ENCODE measurements around the gene RBBP9.
"Not testable (repeated sequence)": the region's sequence is repeated elsewhere in the genome, so short reads cannot be mapped to it uniquely, and the experiment has no call there.

Gene RBBP9

DNA sequence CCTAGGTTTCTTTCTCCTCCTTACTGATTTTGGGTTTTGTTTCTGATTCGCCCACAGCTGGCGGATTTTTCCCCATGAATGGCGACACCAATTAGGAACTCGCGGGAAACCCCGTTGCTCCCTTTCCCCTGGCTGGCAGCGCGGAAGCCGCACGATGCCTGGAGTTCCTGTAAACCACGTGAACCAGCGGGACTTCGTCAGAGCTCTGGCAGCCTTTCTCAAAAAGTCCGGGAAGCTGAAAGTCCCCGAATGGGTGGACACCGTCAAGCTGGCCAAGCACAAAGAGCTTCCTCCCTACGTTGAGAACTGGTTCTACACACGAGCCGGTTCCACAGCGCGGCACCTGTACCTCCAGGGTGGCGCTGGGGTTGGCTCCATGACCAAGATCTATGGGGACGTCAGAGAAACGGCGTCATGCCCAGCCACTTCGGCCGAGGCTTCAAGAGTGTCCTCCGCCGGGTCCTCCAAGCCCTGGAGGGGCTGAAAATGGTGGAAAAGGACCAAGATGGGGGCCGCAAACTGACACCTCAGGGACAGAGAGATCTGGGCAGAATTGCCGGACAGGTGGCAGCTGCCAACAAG lies 7.5 kb upstream of the RBBP9 start:
- no peaks in the 10 kb centered on the region for H3K27me3 ChIP-seq (ENCODE audit: control insufficient read depth, insufficient read depth, low read length)
- no peaks in the 10 kb centered on the region; the same call in none of the 2 replicates for H3K4me1 ChIP-seq (ENCODE audit: control insufficient read depth, insufficient read depth, low read length)
- H3K27ac ChIP-seq (ENCODE audit: low read depth, low read length), result no peak overlapping the region
- no peak overlapping the region for H3K9ac ChIP-seq (ENCODE audit: low read depth, low read length)
- no peak overlapping the region for H3K4me3 ChIP-seq (ENCODE audit: low read depth, low read length)
- no peaks in the 10 kb centered on the region for H3K36me3 ChIP-seq (ENCODE audit: control insufficient read depth, insufficient read depth, low read length)
- no peaks in the 10 kb centered on the region for H3K9me3 ChIP-seq (ENCODE audit: control insufficient read depth, insufficient read depth, low read length)

- H3K4me3 ChIP-seq (ENCODE audit: low read depth, low read length); H3K27me3 ChIP-seq (ENCODE audit: control insufficient read depth, insufficient read depth, low read length); H3K4me1 ChIP-seq (ENCODE audit: control insufficient read depth, insufficient read depth, low read length); H3K9me3 ChIP-seq (ENCODE audit: control insufficient read depth, insufficient read depth, low read length); H3K36me3 ChIP-seq (ENCODE audit: control insufficient read depth, insufficient read depth, low read length); H3K27ac ChIP-seq (ENCODE audit: low read depth, low read length); H3K9ac ChIP-seq (ENCODE audit: low read depth, low read length): not testable (repeated sequence)
These were observed 4.6 kb upstream of the RBBP9 start for GRCh38 chr20:18501672-18502071.

DNA sequence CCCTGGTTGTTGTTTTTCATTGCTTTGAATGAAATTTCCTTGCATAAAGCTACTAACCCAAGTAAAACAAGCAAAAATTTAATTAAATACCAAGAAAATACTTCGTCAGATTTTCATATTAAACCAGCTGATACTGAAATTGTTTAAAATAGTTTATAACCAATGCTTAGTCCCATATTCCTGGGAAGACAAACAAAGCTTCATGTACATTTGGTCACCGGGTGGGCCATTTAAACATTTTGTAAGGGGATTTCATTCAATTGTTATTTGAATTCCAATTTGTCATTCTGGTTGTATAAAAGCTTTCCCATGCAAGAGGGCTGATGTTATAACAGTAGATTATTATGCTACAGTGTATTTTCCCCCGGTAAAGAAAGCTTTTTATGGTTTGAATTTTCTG lies 578 bp upstream of the RBBP9 start:
- no peak overlapping the region for H3K9ac ChIP-seq (ENCODE audit: low read depth, low read length)
- H3K27me3 ChIP-seq (ENCODE audit: control insufficient read depth, insufficient read depth, low read length), result no peaks in the 10 kb centered on the region
- peaks cover 12% of the 10 kb centered on the region for H3K36me3 ChIP-seq (ENCODE audit: control insufficient read depth, insufficient read depth, low read length)
- H3K4me3 ChIP-seq (ENCODE audit: low read depth, low read length), result peak overlapping the region; percentile 88
- H3K27ac ChIP-seq (ENCODE audit: low read depth, low read length), result peak overlapping the region; percentile 89
- H3K4me1 ChIP-seq (ENCODE audit: control insufficient read depth, insufficient read depth, low read length), result peaks cover 8% of the 10 kb centered on the region
- no peaks in the 10 kb centered on the region for H3K9me3 ChIP-seq (ENCODE audit: control insufficient read depth, insufficient read depth, low read length)

DNA sequence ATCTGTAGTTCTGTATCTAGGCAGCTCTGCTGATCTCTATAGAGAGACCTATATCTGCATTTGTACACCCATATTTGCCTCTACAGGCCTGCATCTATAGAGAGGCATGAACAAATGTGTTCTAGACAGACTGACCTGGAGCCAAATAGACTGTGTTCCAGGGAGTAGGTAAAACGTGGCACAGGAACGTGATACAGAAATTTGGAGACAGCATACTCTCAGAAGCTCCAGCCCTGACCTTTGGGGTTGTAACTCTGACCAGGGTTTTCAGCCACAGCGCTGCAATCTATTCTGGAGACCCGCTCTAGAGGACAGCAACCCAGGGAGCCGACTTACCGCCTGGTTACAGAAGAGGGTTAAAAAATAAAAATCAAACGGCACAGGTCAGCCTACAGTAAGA lies 983 bp downstream of the RBBP9 start:
- H3K36me3 ChIP-seq (ENCODE audit: control insufficient read depth, insufficient read depth, low read length), result peaks cover 21% of the 10 kb centered on the region
- no peak overlapping the region for H3K27ac ChIP-seq (ENCODE audit: low read depth, low read length)
- no peak overlapping the region for H3K9ac ChIP-seq (ENCODE audit: low read depth, low read length)
- H3K27me3 ChIP-seq (ENCODE audit: control insufficient read depth, insufficient read depth, low read length), result no peaks in the 10 kb centered on the region
- H3K4me3 ChIP-seq (ENCODE audit: low read depth, low read length), result peak overlapping the region; percentile 88
- H3K4me1 ChIP-seq (ENCODE audit: control insufficient read depth, insufficient read depth, low read length), result peaks cover 8% of the 10 kb centered on the region
- H3K9me3 ChIP-seq (ENCODE audit: control insufficient read depth, insufficient read depth, low read length), result no peaks in the 10 kb centered on the region

- Histone ChIP-seq H3K36me3 (ENCODE audit: control insufficient read depth, insufficient read depth, low read length) (peaks cover 71% of the 10 kb centered on the region), H3K4me1 (ENCODE audit: control insufficient read depth, insufficient read depth, low read length) (no peaks in the 10 kb centered on the region), H3K9me3 (ENCODE audit: control insufficient read depth, insufficient read depth, low read length) (no peaks in the 10 kb centered on the region), H3K27me3 (ENCODE audit: control insufficient read depth, insufficient read depth, low read length) (no peaks in the 10 kb centered on the region), H3K27ac (ENCODE audit: low read depth, low read length) (no peak overlapping the region), H3K4me3 (ENCODE audit: low read depth, low read length) (no peak overlapping the region), H3K9ac (ENCODE audit: low read depth, low read length) (no peak overlapping the region)
These were observed 8.7 kb downstream of the RBBP9 start for GRCh38 chr20:18488301-18488700.

GRCh38 chr20:18481596-18481995 lies 15.4 kb downstream of the RBBP9 start:
- Histone ChIP-seq H3K9ac (ENCODE audit: low read depth, low read length) (no peak overlapping the region), H3K36me3 (ENCODE audit: control insufficient read depth, insufficient read depth, low read length) (peaks cover 80% of the 10 kb centered on the region), H3K27ac (ENCODE audit: low read depth, low read length) (no peak overlapping the region), H3K4me1 (ENCODE audit: control insufficient read depth, insufficient read depth, low read length) (no peaks in the 10 kb centered on the region), H3K4me3 (ENCODE audit: low read depth, low read length) (no peak overlapping the region), H3K9me3 (ENCODE audit: control insufficient read depth, insufficient read depth, low read length) (no peaks in the 10 kb centered on the region), H3K27me3 (ENCODE audit: control insufficient read depth, insufficient read depth, low read length) (no peaks in the 10 kb centered on the region)

DNA sequence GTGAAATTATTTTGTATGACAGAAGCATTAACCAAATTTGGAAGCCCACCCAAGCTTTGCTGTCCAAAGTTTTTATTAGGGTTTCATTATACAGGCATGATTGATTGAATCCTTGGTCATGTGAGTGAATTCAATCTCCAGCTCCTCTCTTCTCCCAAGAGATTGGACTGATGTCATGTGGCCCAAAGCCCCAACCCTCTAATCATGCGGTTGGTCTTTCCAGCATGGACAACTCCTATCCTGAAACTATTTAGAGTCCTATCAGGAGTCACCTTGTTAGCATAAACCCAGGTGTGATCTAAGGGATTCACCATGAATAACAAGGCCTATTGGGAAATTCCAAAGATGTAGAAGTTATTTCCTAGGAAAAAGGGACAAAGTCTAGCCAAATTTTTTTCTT lies 19.2 kb downstream of the RBBP9 start:
- no peaks in the 10 kb centered on the region for H3K4me1 ChIP-seq (ENCODE audit: control insufficient read depth, insufficient read depth, low read length)
- peaks cover 87% of the 10 kb centered on the region for H3K36me3 ChIP-seq (ENCODE audit: control insufficient read depth, insufficient read depth, low read length)

DNA sequence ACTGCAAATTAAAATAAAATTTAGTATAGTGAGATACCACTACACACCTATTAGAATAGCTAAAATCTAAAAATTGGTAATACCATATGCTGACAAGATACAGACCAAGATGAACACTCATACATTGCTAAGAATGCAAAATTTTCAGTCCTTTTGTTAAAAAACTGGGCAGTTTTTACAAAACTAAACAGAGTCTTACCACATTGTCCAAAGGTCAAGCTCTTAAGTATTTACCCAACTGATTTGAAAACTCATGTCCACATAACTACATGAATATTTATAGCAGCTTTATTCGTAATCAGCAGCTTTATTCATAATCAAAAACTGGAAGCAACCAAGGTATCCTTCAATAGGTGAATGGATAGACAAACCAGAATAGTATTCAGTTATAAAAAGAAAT lies 19.8 kb downstream of the RBBP9 start:
- H3K4me3 ChIP-seq (ENCODE audit: low read depth, low read length), result no peak overlapping the region
- H3K9ac ChIP-seq (ENCODE audit: low read depth, low read length), result no peak overlapping the region
- no peak overlapping the region for H3K27ac ChIP-seq (ENCODE audit: low read depth, low read length)
- H3K4me1 ChIP-seq (ENCODE audit: control insufficient read depth, insufficient read depth, low read length), result no peaks in the 10 kb centered on the region
- H3K27me3 ChIP-seq (ENCODE audit: control insufficient read depth, insufficient read depth, low read length), result no peaks in the 10 kb centered on the region
- H3K9me3 ChIP-seq (ENCODE audit: control insufficient read depth, insufficient read depth, low read length), result no peaks in the 10 kb centered on the region
- peaks cover 85% of the 10 kb centered on the region for H3K36me3 ChIP-seq (ENCODE audit: control insufficient read depth, insufficient read depth, low read length)

More for the DNA sequence above, 19.2 kb downstream of the RBBP9 start:
- Histone ChIP-seq H3K9ac (ENCODE audit: low read depth, low read length) (no peak overlapping the region), H3K27me3 (ENCODE audit: control insufficient read depth, insufficient read depth, low read length) (no peaks in the 10 kb centered on the region), H3K27ac (ENCODE audit: low read depth, low read length) (no peak overlapping the region), H3K4me3 (ENCODE audit: low read depth, low read length) (no peak overlapping the region), H3K9me3 (ENCODE audit: control insufficient read depth, insufficient read depth, low read length) (no peaks in the 10 kb centered on the region)

- peak within 1 kb of the TSS; percentile 91 for H3K9ac ChIP-seq (ENCODE audit: low read depth, low read length)
- H3K4me1 ChIP-seq (ENCODE audit: control insufficient read depth, insufficient read depth, low read length), result 0 out of 2 replicates have a peak, but pooled peaks cover 3% of the 10 kb centered on the region
- H3K4me3 ChIP-seq (ENCODE audit: low read depth, low read length), result peak within 1 kb of the TSS; percentile 72
- H3K27me3 ChIP-seq (ENCODE audit: control insufficient read depth, insufficient read depth, low read length), result no peaks in the 10 kb centered on the region
- H3K9me3 ChIP-seq (ENCODE audit: control insufficient read depth, insufficient read depth, low read length), result no peaks in the 10 kb centered on the region
- peak within 1 kb of the TSS; percentile 98 for H3K27ac ChIP-seq (ENCODE audit: low read depth, low read length)
- H3K36me3 ChIP-seq (ENCODE audit: control insufficient read depth, insufficient read depth, low read length), result peaks cover 25% of the 10 kb centered on the region
These were observed 29.9 kb downstream of the RBBP9 start, which contains the start of the genes DZANK1 and POLR3F for GRCh38 chr20:18466894-18467730. Gene DZANK1 (minus strand): TSS chr20:18467030. CDS start chr20:18465358, 1,672 bp downstream. Gene POLR3F (plus strand): TSS chr20:18467390. CDS start chr20:18467507, 117 bp downstream.

DNA sequence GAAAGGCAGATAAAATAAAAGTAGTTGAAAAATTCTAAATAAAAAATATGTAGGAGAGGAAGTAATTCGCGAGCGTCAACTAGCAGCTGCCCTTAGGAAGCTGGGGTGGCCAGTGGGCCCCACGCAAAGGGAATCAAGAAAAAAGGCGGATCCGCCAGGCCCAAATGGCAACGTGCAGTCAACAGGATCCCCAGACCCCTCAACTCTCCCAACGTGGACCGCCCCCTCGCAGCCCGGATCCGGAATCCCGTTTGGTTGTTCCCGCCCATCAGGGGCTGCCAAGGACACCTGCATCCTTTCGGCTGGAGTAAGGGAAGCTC lies 30.5 kb downstream of the RBBP9 start:
- peak overlapping the region; percentile 98 for H3K27ac ChIP-seq (ENCODE audit: low read depth, low read length)
- 0 out of 2 replicates have a peak, but pooled peaks cover 3% of the 10 kb centered on the region for H3K4me1 ChIP-seq (ENCODE audit: control insufficient read depth, insufficient read depth, low read length)
- peak overlapping the region; percentile 61 for H3K9ac ChIP-seq (ENCODE audit: low read depth, low read length)
- no peaks in the 10 kb centered on the region for H3K9me3 ChIP-seq (ENCODE audit: control insufficient read depth, insufficient read depth, low read length)
- peaks cover 25% of the 10 kb centered on the region for H3K36me3 ChIP-seq (ENCODE audit: control insufficient read depth, insufficient read depth, low read length)
- peak overlapping the region; percentile 72 for H3K4me3 ChIP-seq (ENCODE audit: low read depth, low read length)
- H3K27me3 ChIP-seq (ENCODE audit: control insufficient read depth, insufficient read depth, low read length), result no peaks in the 10 kb centered on the region

DNA sequence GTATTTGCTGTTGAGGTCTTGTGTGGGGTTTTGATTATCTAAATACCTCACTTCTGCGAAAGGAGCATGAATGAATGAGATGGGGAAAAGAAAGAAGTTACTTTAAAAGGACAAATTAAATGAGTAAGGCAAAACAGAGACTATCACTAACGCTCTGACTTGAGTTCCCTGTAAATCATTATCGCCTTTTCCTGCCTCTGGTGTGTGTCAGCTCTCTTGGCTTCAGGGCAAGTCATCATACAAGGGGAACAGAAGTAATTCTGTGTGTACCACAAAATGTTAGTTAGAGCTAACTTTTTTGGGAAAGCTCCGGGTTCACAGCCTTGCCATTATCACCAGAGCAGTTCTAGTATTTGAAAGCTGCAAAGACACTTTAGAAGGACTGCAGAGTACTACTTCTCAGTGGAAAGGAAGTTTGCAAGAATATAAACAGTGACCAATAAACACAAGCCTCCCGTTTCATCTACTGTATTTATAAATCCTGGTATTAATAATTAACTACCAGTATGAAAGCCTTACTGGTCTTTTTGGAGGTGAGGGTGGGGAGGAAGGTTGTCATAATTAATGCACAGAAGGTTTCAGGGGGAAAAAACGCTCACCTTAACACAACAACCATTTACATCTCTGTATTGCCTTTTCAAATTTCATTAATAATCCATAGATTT lies 31.4 kb downstream of the RBBP9 start:
- H3K4me1 ChIP-seq (ENCODE audit: control insufficient read depth, insufficient read depth, low read length), result 0 out of 2 replicates have a peak, but pooled peaks cover 3% of the 10 kb centered on the region
- H3K27ac ChIP-seq (ENCODE audit: low read depth, low read length), result no peak overlapping the region
- H3K4me3 ChIP-seq (ENCODE audit: low read depth, low read length), result peak overlapping the region; percentile 72
- peaks cover 17% of the 10 kb centered on the region for H3K36me3 ChIP-seq (ENCODE audit: control insufficient read depth, insufficient read depth, low read length)
- no peaks in the 10 kb centered on the region for H3K9me3 ChIP-seq (ENCODE audit: control insufficient read depth, insufficient read depth, low read length)
- no peaks in the 10 kb centered on the region for H3K27me3 ChIP-seq (ENCODE audit: control insufficient read depth, insufficient read depth, low read length)
- H3K9ac ChIP-seq (ENCODE audit: low read depth, low read length), result 0 out of 2 replicates have a peak overlapping the region, but pooled peaks have one; percentile 61
